DOHH2 (cell line): ENCODE results near the gene ZNF627.
A peak's percentile ranks its signal among the peaks of the same experiment; 100 is the strongest.

ENCODE experiments used
- H3F3A ChIP-seq: fragments of 200-600 bp; sonication (generic), shearing (Covaris generic); 2 replicates; pipeline ENCODE4 v1.6.0; 2016; ENCODE audit warnings: antibody characterized with exemption, mild to moderate bottlenecking; ENCODE audit not compliant: control insufficient read depth, insufficient read depth
- H3K27ac ChIP-seq: fragments of 200-600 bp; sonication (generic); 2 replicates; pipeline ENCODE4 v1.5.1; 2014; ENCODE audit warnings: low read depth, mild to moderate bottlenecking, low read length, moderate library complexity
- H3K27me3 ChIP-seq: fragments of 200-600 bp; sonication (generic); 2 replicates; pipeline ENCODE4 v1.6.1; 2014; ENCODE audit warnings: mild to moderate bottlenecking, low read length, mixed read lengths; ENCODE audit not compliant: control insufficient read depth
- H3K36me3 ChIP-seq: fragments of 200-600 bp; sonication (generic); 2 replicates; pipeline ENCODE4 v1.6.1; 2014; ENCODE audit warnings: mild to moderate bottlenecking, low read length, moderate library complexity, mixed read lengths; ENCODE audit not compliant: control insufficient read depth
- H3K4me1 ChIP-seq: fragments of 200-600 bp; sonication (generic); 2 replicates; pipeline ENCODE4 v1.6.1; 2014; ENCODE audit warnings: mild to moderate bottlenecking, low read length, mixed read lengths; ENCODE audit not compliant: control insufficient read depth
- H3K4me2 ChIP-seq: fragments of 200-600 bp; sonication (generic); 2 replicates; pipeline ENCODE4 v1.6.0; 2014; ENCODE audit warnings: mild to moderate bottlenecking, low read length, moderate library complexity
- H3K4me3 ChIP-seq: fragments of 200-600 bp; sonication (generic); 2 replicates; pipeline ENCODE4 v1.5.1; 2014; ENCODE audit warnings: mild to moderate bottlenecking, low read length, mixed read lengths
- H3K79me2 ChIP-seq: fragments of 200-600 bp; sonication (generic); 2 replicates; pipeline ENCODE4 v1.6.1; 2014; ENCODE audit warnings: mild to moderate bottlenecking, low read length, mixed read lengths; ENCODE audit not compliant: control insufficient read depth
- H3K9me2 ChIP-seq: fragments of 200-600 bp; sonication (generic); replicated peaks from 2 replicates; pipeline ENCODE4 v1.6.1; 2014; ENCODE audit warnings: mild to moderate bottlenecking, low read length, mixed read lengths; ENCODE audit not compliant: control insufficient read depth
- H3K9me3 ChIP-seq: fragments of 200-600 bp; sonication (generic); 2 replicates; pipeline ENCODE4 v1.6.1; 2014; ENCODE audit warnings: antibody characterized with exemption, low read length, mixed read lengths; ENCODE audit not compliant: control insufficient read depth, insufficient read depth
- H4K20me1 ChIP-seq: fragments of 200-600 bp; sonication (generic); 2 replicates; pipeline ENCODE4 v1.6.0; 2014; ENCODE audit warnings: low read depth, mild to moderate bottlenecking, antibody characterized with exemption, low read length, moderate library complexity; ENCODE audit not compliant: control insufficient read depth, insufficient read depth
- CTCF ChIP-seq: fragments of 200-600 bp; sonication (generic); IDR thresholded peaks from one replicate; pipeline ENCODE4 v1.5.1; 2014; ENCODE audit warnings: antibody characterized with exemption, mild to moderate bottlenecking, low read depth, low read length; ENCODE audit not compliant: poor library complexity, severe bottlenecking
- EZH2phosphoT487 ChIP-seq: fragments of 200-600 bp; sonication (generic); IDR thresholded peaks from 2 replicates; pipeline ENCODE4 v1.6.1; 2017; ENCODE audit warnings: borderline replicate concordance, mild to moderate bottlenecking, antibody characterized with exemption, low read length, moderate library complexity, mixed read lengths

The ZNF627 gene

GRCh38 chr19:11656535-11656934, 59.3 kb downstream of the ZNF627 start:
- H3K27me3 ChIP-seq = no peaks in the 10 kb centered on the region
- H3K4me3 ChIP-seq = no peak overlapping the region
- H3K36me3 ChIP-seq = peaks cover 15% of the 10 kb centered on the region
- no peaks in the 10 kb centered on the region for H3K9me2 ChIP-seq
- H4K20me1 ChIP-seq = no peaks in the 10 kb centered on the region
- no peaks in the 10 kb centered on the region for H3K79me2 ChIP-seq
- TF ChIP-seq EZH2phosphoT487 (no peak), CTCF (no peak)
- no peaks in the 10 kb centered on the region for H3K4me1 ChIP-seq
- H3K4me2 ChIP-seq = no peak overlapping the region
- H3K27ac ChIP-seq = no peak overlapping the region
- H3K9me3 ChIP-seq = peaks cover 19% of the 10 kb centered on the region
- H3F3A ChIP-seq = no peaks in the 10 kb centered on the region

- Histone ChIP-seq H3K27me3 (no peaks in the 10 kb centered on the region), H3K4me1 (no peaks in the 10 kb centered on the region), H3K4me3 (no peak overlapping the region), H3K9me2 (no peaks in the 10 kb centered on the region), H3K27ac (no peak overlapping the region), H3K36me3 (peaks cover 7% of the 10 kb centered on the region), H3K9me3 (peaks cover 11% of the 10 kb centered on the region), H4K20me1 (no peaks in the 10 kb centered on the region), H3K4me2 (no peak overlapping the region), H3K79me2 (no peaks in the 10 kb centered on the region), H3F3A (no peaks in the 10 kb centered on the region)
- TF ChIP-seq CTCF = no peak
- TF ChIP-seq EZH2phosphoT487 = no peak
Observed at GRCh38 chr19:11657307-11657706, 60.0 kb downstream of the ZNF627 start.

GRCh38 chr19:11658970-11659369, 61.7 kb downstream of the ZNF627 start:
- H3K27me3 ChIP-seq = no peaks in the 10 kb centered on the region
- no peaks in the 10 kb centered on the region for H4K20me1 ChIP-seq
- H3K4me2 ChIP-seq = no peak overlapping the region
- H3K4me1 ChIP-seq = no peaks in the 10 kb centered on the region
- no peak for TF ChIP-seq CTCF
- TF ChIP-seq EZH2phosphoT487 = no peak
- no peaks in the 10 kb centered on the region for H3K36me3 ChIP-seq
- H3F3A ChIP-seq = no peaks in the 10 kb centered on the region
- H3K9me3 ChIP-seq = no peaks in the 10 kb centered on the region
- H3K79me2 ChIP-seq = no peaks in the 10 kb centered on the region
- no peak overlapping the region for H3K4me3 ChIP-seq
- H3K9me2 ChIP-seq = no peaks in the 10 kb centered on the region
- H3K27ac ChIP-seq = no peak overlapping the region

- Histone ChIP-seq H3K4me3 (no peak overlapping the region), H3F3A (no peaks in the 10 kb centered on the region), H3K36me3 (no peaks in the 10 kb centered on the region), H3K9me2 (no peaks in the 10 kb centered on the region), H3K27me3 (no peaks in the 10 kb centered on the region), H4K20me1 (no peaks in the 10 kb centered on the region), H3K4me1 (no peaks in the 10 kb centered on the region), H3K4me2 (no peak overlapping the region), H3K27ac (no peak overlapping the region), H3K9me3 (no peaks in the 10 kb centered on the region), H3K79me2 (no peaks in the 10 kb centered on the region)
- TF ChIP-seq EZH2phosphoT487 (no peak), CTCF (peak; percentile 29)
Observed at GRCh38 chr19:11659612-11660011, 62.3 kb downstream of the ZNF627 start.
